Adipocyte (in vitro differentiated cells): ENCODE results near the gene HOXD9.

Experiments used
- DNase-seq: peaks from one replicate; pipeline ENCODE4 v3.0.0-alpha.2; 2015; ENCODE audit warnings: low read depth
- H3K27me3 ChIP-seq: replicated peaks from 2 replicates; pipeline ENCODE4 v1.7.0; 2013; ENCODE audit warnings: mild to moderate bottlenecking, low read length, moderate library complexity; ENCODE audit not compliant: control insufficient read depth, insufficient read depth
- H3K36me3 ChIP-seq: 2 replicates; pipeline ENCODE4 v1.7.0; 2013; ENCODE audit warnings: low read length, mild to moderate bottlenecking, moderate library complexity; ENCODE audit not compliant: control insufficient read depth, insufficient read depth, severe bottlenecking
- H3K4me1 ChIP-seq: 2 replicates; pipeline ENCODE4 v1.7.0; 2013; ENCODE audit warnings: mild to moderate bottlenecking, low read length, moderate library complexity; ENCODE audit not compliant: control insufficient read depth, insufficient read depth
- H3K4me3 ChIP-seq: 2 replicates; pipeline ENCODE4 v1.7.0; 2013; ENCODE audit warnings: mild to moderate bottlenecking, low read length, moderate library complexity
- H3K9ac ChIP-seq: 2 replicates; pipeline ENCODE4 v1.7.0; 2013; ENCODE audit warnings: mild to moderate bottlenecking, low read length, moderate library complexity
- H3K9me3 ChIP-seq: 2 replicates; pipeline ENCODE4 v1.7.0; 2013; ENCODE audit warnings: mild to moderate bottlenecking, low read length, moderate library complexity; ENCODE audit not compliant: control insufficient read depth

HOXD9 gene

GRCh38 chr2:176138923-176139660 is 16.6 kb downstream of the HOXD9 start:
- no peaks in the 10 kb centered on the region for H3K9me3 ChIP-seq
- peaks cover 47% of the 10 kb centered on the region for H3K4me1 ChIP-seq
- no peaks in the 10 kb centered on the region for H3K27me3 ChIP-seq
- no peak for DNase-seq
- H3K4me3 ChIP-seq: peak overlapping the region; percentile 86
- peak overlapping the region; percentile 96 for H3K9ac ChIP-seq
- H3K36me3 ChIP-seq: no peaks in the 10 kb centered on the region

DNA sequence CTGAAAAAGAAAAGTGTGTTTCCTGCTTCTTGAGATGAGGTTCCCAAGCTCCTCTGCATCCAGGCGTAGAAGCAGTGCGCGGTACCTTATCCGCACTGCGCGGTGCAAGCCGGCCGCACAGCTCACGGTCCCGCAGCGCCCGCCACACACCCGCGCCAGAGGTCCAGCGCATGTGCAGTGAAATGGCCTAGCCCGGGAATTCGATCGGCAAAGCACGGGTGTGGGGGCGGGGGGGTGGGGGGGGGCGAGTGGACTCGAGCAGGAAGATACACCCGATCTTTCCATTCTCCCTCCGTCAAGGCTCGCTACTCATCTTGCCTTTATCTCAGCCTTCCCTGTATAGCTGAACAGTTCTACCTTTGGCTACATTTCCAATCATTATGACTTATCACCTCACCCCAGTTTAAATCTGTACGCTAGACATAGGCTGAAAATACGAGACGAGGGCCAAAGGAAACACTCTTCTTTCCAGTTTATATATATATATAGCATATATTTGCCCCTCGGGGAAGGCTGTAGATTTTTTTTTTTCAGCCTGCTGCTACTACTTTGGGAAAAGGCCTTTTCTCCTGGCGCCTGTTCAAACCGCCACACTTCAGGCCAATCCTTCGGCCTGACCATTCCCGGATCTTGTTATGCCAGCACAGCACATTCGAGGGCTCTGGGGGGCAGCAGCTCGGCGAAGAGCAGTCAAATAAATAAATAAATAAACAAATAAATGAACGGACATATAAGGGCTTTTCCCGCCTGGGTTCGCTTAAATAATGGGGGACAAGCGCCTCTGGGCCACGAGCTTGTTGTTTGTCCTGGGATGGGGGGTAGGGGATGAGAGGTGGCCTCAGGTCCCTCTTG is 17.4 kb downstream of the HOXD9 start:
- no peaks in the 10 kb centered on the region for H3K36me3 ChIP-seq
- peaks cover 45% of the 10 kb centered on the region for H3K4me1 ChIP-seq
- no peaks in the 10 kb centered on the region for H3K9me3 ChIP-seq
- peak overlapping the region; percentile 96 for H3K9ac ChIP-seq
- no peaks in the 10 kb centered on the region for H3K27me3 ChIP-seq
- peak overlapping the region; percentile 86 for H3K4me3 ChIP-seq
- DNase-seq: no peak

DNA sequence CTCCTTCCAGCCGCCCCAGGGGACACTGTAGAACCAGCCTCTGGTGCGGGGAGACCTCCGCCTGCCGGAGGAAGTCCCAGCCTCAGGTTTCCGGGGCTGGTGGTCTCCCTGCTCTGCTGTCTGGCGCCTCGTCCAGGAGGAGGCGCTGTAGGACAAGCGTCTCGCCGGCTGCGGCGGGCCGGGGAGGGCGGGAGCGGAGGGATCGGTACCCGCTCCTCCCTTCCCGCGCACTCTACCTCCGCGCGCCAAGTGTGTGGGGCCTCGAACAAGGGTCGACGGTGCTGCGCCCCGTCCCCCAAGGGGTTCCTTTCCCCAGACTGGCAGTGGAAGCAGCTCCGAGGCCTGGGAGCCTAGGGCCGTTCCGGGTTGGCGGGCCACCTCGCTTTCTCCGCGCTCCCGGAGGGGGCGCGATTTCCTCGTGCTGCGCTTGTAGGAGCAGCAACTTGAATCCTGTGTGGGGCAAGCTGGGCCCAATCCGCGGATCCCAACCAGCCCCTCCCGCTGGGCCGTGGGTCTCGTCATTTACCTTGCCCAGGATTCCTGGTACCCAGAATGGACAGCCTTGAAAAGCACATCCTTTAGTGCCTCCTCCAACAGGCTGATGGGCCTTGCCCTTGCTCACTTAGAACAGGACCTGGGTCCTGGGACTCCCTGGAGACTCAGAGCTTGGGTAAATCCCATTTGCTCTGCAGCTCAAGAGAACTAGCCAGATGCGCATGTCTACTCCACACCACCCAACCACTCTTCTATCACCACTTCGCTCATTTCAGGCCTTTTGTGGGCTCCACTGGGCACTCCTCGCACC is 18.2 kb downstream of the HOXD9 start:
- H3K4me3 ChIP-seq: peak overlapping the region; percentile 83
- H3K36me3 ChIP-seq: no peaks in the 10 kb centered on the region
- peak; percentile 78 for DNase-seq
- H3K27me3 ChIP-seq: no peaks in the 10 kb centered on the region
- H3K4me1 ChIP-seq: peaks cover 37% of the 10 kb centered on the region
- H3K9ac ChIP-seq: peak overlapping the region; percentile 79
- no peaks in the 10 kb centered on the region for H3K9me3 ChIP-seq

- Histone ChIP-seq H3K9me3 (no peaks in the 10 kb centered on the region), H3K4me3 (no peak overlapping the region), H3K36me3 (no peaks in the 10 kb centered on the region), H3K9ac (no peak overlapping the region), H3K27me3 (no peaks in the 10 kb centered on the region), H3K4me1 (peaks cover 35% of the 10 kb centered on the region)
- no peak for DNase-seq
These were observed 19.8 kb downstream of the HOXD9 start for GRCh38 chr2:176142281-176142680.

GRCh38 chr2:176145085-176145969 is 22.8 kb downstream of the HOXD9 start:
- Histone ChIP-seq H3K4me3 (no peak overlapping the region), H3K36me3 (peaks cover 3% of the 10 kb centered on the region), H3K9ac (no peak overlapping the region)

GRCh38 chr2:176146101-176146500 is 23.6 kb downstream of the HOXD9 start:
- Histone ChIP-seq H3K36me3 (peaks cover 8% of the 10 kb centered on the region), H3K4me1 (peaks cover 8% of the 10 kb centered on the region), H3K9ac (no peak overlapping the region), H3K9me3 (no peaks in the 10 kb centered on the region), H3K27me3 (no peaks in the 10 kb centered on the region), H3K4me3 (no peak overlapping the region)
- DNase-seq: no peak

More at GRCh38 chr2:176145085-176145969, 22.8 kb downstream of the HOXD9 start:
- Histone ChIP-seq H3K9me3 (no peaks in the 10 kb centered on the region), H3K4me1 (peaks cover 9% of the 10 kb centered on the region), H3K27me3 (no peaks in the 10 kb centered on the region)
- DNase-seq: no peak

GRCh38 chr2:176146645-176147044 is 24.1 kb downstream of the HOXD9 start:
- no peak for DNase-seq
- H3K27me3 ChIP-seq: no peaks in the 10 kb centered on the region
- peaks cover 8% of the 10 kb centered on the region for H3K36me3 ChIP-seq
- no peaks in the 10 kb centered on the region for H3K9me3 ChIP-seq
- no peak overlapping the region for H3K4me3 ChIP-seq
- H3K4me1 ChIP-seq: peaks cover 8% of the 10 kb centered on the region
- no peak overlapping the region for H3K9ac ChIP-seq

DNA sequence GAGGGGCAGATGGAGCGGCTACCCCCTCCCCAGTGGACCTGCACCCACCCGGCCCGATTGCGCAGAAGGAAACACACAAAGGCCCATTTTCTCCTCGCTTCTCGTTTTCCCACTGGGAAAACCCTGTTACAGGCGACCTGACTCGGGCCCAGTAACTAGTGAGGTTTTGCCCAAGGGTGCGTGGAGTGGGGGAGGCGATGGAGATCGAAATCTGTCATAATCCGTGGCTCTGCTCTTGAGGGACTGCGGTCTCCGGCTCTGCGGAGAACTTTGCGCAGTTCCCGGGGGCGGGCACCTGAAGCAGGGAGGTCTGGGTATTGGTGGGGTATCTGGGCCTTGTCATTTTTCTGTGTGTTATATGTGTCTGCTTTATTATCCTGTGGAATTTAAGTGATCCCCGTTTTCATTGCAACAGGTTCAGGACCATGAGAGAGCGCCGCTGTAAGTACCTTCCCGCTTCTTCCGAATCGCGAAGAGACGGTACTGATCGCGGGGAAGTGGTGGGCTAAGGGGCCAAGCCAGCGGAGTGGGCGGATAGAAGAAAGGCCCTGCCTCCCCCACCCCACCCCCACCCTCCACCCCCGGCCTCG is 24.8 kb downstream of the HOXD9 start:
- Histone ChIP-seq H3K9me3 (no peaks in the 10 kb centered on the region), H3K9ac (no peak overlapping the region), H3K36me3 (peaks cover 8% of the 10 kb centered on the region), H3K4me3 (no peak overlapping the region), H3K27me3 (no peaks in the 10 kb centered on the region), H3K4me1 (peaks cover 8% of the 10 kb centered on the region)
- DNase-seq: no peak

GRCh38 chr2:176147800-176148496 is 25.4 kb downstream of the HOXD9 start:
- Histone ChIP-seq H3K9ac (no peak overlapping the region), H3K36me3 (peaks cover 8% of the 10 kb centered on the region), H3K4me1 (peaks cover 6% of the 10 kb centered on the region), H3K9me3 (no peaks in the 10 kb centered on the region), H3K4me3 (no peak overlapping the region), H3K27me3 (no peaks in the 10 kb centered on the region)
- DNase-seq: no peak
